ENCODE results near the gene SULT1B1.

Gene SULT1B1

DNA sequence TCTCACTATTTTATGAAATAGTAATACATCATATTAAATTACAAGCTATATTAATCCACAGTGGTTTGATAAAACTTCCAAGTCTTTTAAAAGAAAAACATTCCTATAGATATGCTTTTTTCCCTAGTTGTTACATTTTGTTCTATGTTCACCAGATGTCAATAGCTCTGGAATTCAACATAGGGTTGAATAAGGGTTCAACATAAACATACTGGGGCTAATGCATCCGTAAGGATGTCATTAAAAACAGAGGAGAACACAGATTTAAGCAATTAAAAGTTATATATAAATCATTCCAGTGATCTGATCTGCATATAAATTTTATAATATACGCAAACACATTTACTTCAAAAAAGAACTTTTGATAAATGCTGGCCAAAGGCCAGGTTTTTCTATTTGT, 32.5 kb downstream of the SULT1B1 start:
- WGBS, 2 donors (ENCODE audit: extremely low coverage in 2 of 2, insufficient read length in 2 of 2, insufficient replicate concordance in 1 of 2) = no CpG with 5 or more reads among the region's 2 CpGs
- H3K23ac ChIP-seq (ENCODE audit: low read depth, low read length, poor library complexity) = no peak overlapping the region
- H3K4ac ChIP-seq (ENCODE audit: low read length) = no peak overlapping the region
- H3K79me1 ChIP-seq (ENCODE audit: low read depth, low read length) = no peaks in the 10 kb centered on the region
- no peak overlapping the region for H2AK5ac ChIP-seq (ENCODE audit: low read depth, low read length)
- no peak overlapping the region for H3K9ac ChIP-seq (ENCODE audit: low read depth, low read length, poor library complexity)
- no peak overlapping the region for H2BK120ac ChIP-seq (ENCODE audit: low read depth, low read length)
- no peak overlapping the region for H3K14ac ChIP-seq (ENCODE audit: low read length)
- no peak overlapping the region for H3K18ac ChIP-seq (ENCODE audit: low read length)
- DNase-seq (ENCODE audit: low spot score) = no peak
- no peak overlapping the region for H2BK5ac ChIP-seq (ENCODE audit: low read length)
- no peak overlapping the region for H3K4me2 ChIP-seq (ENCODE audit: insufficient read depth, low read length, poor library complexity, severe bottlenecking)
- no peaks in the 10 kb centered on the region for H3K4me1 ChIP-seq (ENCODE audit: control insufficient read depth in 2 of 2, insufficient read depth in 1 of 2, low read depth in 1 of 2, low read length in 2 of 2)
- H3K9me3 ChIP-seq (replicated peaks in 1 of 2; ENCODE audit: control insufficient read depth in 2 of 2, insufficient read depth in 1 of 2, low read depth in 1 of 2, low read length in 2 of 2) = no peaks in the 10 kb centered on the region
- H4K91ac ChIP-seq (ENCODE audit: low read depth, low read length, poor library complexity) = no peak overlapping the region
- H2BK12ac ChIP-seq (ENCODE audit: low read length) = no peak overlapping the region
- H3K4me3 ChIP-seq (ENCODE audit: low read length in 2 of 2) = no peak overlapping the region
- H3K27ac ChIP-seq (replicated peaks; ENCODE audit: low read length) = no peak overlapping the region
- H3K27me3 ChIP-seq (ENCODE audit: control insufficient read depth in 3 of 3, insufficient read depth in 3 of 3, low read depth in 1 of 3, low read length in 3 of 3) = no peaks in the 10 kb centered on the region
- H3K36me3 ChIP-seq (replicated peaks in 1 of 2; ENCODE audit: control insufficient read depth in 2 of 2, insufficient read depth in 2 of 2, low read length in 2 of 2) = no peaks in the 10 kb centered on the region
- H2AFZ ChIP-seq (ENCODE audit: low read length) = no peak overlapping the region
- no peak overlapping the region for H2BK15ac ChIP-seq (ENCODE audit: low read length)
- no peak overlapping the region for H4K8ac ChIP-seq (ENCODE audit: low read depth, low read length)

DNA sequence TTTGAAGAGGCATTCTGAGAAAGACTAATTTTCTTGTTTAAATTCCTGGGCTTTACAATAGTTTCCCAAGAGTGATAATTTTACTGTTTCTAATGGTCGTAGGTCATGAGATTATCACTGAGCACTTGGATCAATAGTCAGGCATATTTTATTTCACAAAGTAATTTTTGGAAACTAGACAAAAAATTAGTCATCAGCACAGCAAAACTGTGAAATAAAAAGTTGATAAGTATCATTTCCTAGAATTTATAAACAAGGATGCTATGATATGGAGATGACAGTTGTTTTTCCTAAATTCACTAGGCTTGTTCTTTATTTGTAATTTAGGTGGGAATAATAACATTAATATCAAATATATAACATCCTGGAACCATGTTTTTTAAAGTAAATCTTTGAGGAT, 33.0 kb downstream of the SULT1B1 start:
- no peak overlapping the region for H2BK120ac ChIP-seq (ENCODE audit: low read depth, low read length)
- H3K27me3 ChIP-seq (ENCODE audit: control insufficient read depth in 3 of 3, insufficient read depth in 3 of 3, low read depth in 1 of 3, low read length in 3 of 3) = no peaks in the 10 kb centered on the region
- DNase-seq (ENCODE audit: low spot score) = no peak

DNA sequence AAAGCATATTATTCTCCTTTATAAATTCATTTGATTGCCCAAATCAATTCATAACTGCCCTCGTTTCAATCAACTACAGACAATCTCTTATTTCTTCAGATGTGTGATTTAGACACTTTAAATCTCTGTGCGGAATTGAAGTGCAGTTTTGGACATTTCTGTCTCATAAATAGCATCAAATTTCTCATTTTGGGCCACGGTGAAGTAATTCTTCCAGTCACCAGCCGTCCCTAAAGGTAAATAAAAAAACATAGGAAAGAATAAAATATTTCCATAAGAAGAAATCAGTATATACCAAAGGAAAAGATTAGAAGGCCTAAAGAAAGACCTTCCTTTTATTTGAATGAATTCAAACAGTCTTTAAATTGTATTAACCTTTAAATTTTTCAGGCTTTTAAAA, 33.4 kb downstream of the SULT1B1 start:
- Histone ChIP-seq H3K27ac (replicated peaks; ENCODE audit: low read length) (no peak overlapping the region), H2AFZ (ENCODE audit: low read length) (no peak overlapping the region), H3K27me3 (ENCODE audit: control insufficient read depth in 3 of 3, insufficient read depth in 3 of 3, low read depth in 1 of 3, low read length in 3 of 3) (no peaks in the 10 kb centered on the region), H3K14ac (ENCODE audit: low read length) (no peak overlapping the region), H4K8ac (ENCODE audit: low read depth, low read length) (no peak overlapping the region), H3K9me3 (replicated peaks in 1 of 2; ENCODE audit: control insufficient read depth in 2 of 2, insufficient read depth in 1 of 2, low read depth in 1 of 2, low read length in 2 of 2) (no peaks in the 10 kb centered on the region), H2BK5ac (ENCODE audit: low read length) (no peak overlapping the region), H3K4ac (ENCODE audit: low read length) (no peak overlapping the region), H3K4me1 (ENCODE audit: control insufficient read depth in 2 of 2, insufficient read depth in 1 of 2, low read depth in 1 of 2, low read length in 2 of 2) (no peaks in the 10 kb centered on the region), H3K4me2 (ENCODE audit: insufficient read depth, low read length, poor library complexity, severe bottlenecking) (no peak overlapping the region), H3K23ac (ENCODE audit: low read depth, low read length, poor library complexity) (no peak overlapping the region), H4K91ac (ENCODE audit: low read depth, low read length, poor library complexity) (no peak overlapping the region), H3K9ac (ENCODE audit: low read depth, low read length, poor library complexity) (no peak overlapping the region), H2BK120ac (ENCODE audit: low read depth, low read length) (no peak overlapping the region), H2BK15ac (ENCODE audit: low read length) (no peak overlapping the region), H3K79me1 (ENCODE audit: low read depth, low read length) (no peaks in the 10 kb centered on the region), H3K4me3 (ENCODE audit: low read length in 2 of 2) (no peak overlapping the region), H2AK5ac (ENCODE audit: low read depth, low read length) (no peak overlapping the region), H2BK12ac (ENCODE audit: low read length) (no peak overlapping the region), H3K36me3 (replicated peaks in 1 of 2; ENCODE audit: control insufficient read depth in 2 of 2, insufficient read depth in 2 of 2, low read length in 2 of 2) (no peaks in the 10 kb centered on the region), H3K18ac (ENCODE audit: low read length) (no peak overlapping the region)
- no peak for DNase-seq (ENCODE audit: low spot score)
- no CpG with 5 or more reads among the region's 4 CpGs for WGBS, 2 donors (ENCODE audit: extremely low coverage in 2 of 2, insufficient read length in 2 of 2, insufficient replicate concordance in 1 of 2)

More for the DNA sequence above, 33.0 kb downstream of the SULT1B1 start:
- H2BK15ac ChIP-seq (ENCODE audit: low read length) = no peak overlapping the region
- no peaks in the 10 kb centered on the region for H3K4me1 ChIP-seq (ENCODE audit: control insufficient read depth in 2 of 2, insufficient read depth in 1 of 2, low read depth in 1 of 2, low read length in 2 of 2)
- no peaks in the 10 kb centered on the region for H3K36me3 ChIP-seq (replicated peaks in 1 of 2; ENCODE audit: control insufficient read depth in 2 of 2, insufficient read depth in 2 of 2, low read length in 2 of 2)
- no peak overlapping the region for H3K14ac ChIP-seq (ENCODE audit: low read length)
- no peak overlapping the region for H2BK5ac ChIP-seq (ENCODE audit: low read length)
- no peak overlapping the region for H4K8ac ChIP-seq (ENCODE audit: low read depth, low read length)
- H3K4ac ChIP-seq (ENCODE audit: low read length) = no peak overlapping the region
- H3K27ac ChIP-seq (replicated peaks; ENCODE audit: low read length) = no peak overlapping the region
- no peak overlapping the region for H2AFZ ChIP-seq (ENCODE audit: low read length)
- H3K4me3 ChIP-seq (ENCODE audit: low read length in 2 of 2) = no peak overlapping the region
- H2AK5ac ChIP-seq (ENCODE audit: low read depth, low read length) = no peak overlapping the region
- H3K9me3 ChIP-seq (replicated peaks in 1 of 2; ENCODE audit: control insufficient read depth in 2 of 2, insufficient read depth in 1 of 2, low read depth in 1 of 2, low read length in 2 of 2) = no peaks in the 10 kb centered on the region
- H3K23ac ChIP-seq (ENCODE audit: low read depth, low read length, poor library complexity) = no peak overlapping the region
- no peak overlapping the region for H3K9ac ChIP-seq (ENCODE audit: low read depth, low read length, poor library complexity)
- no peak overlapping the region for H3K4me2 ChIP-seq (ENCODE audit: insufficient read depth, low read length, poor library complexity, severe bottlenecking)
- WGBS, 2 donors (ENCODE audit: extremely low coverage in 2 of 2, insufficient read length in 2 of 2, insufficient replicate concordance in 1 of 2) = no CpG with 5 or more reads among the region's 1 CpG
- H3K79me1 ChIP-seq (ENCODE audit: low read depth, low read length) = no peaks in the 10 kb centered on the region
- H2BK12ac ChIP-seq (ENCODE audit: low read length) = no peak overlapping the region
- H3K18ac ChIP-seq (ENCODE audit: low read length) = no peak overlapping the region
- H4K91ac ChIP-seq (ENCODE audit: low read depth, low read length, poor library complexity) = no peak overlapping the region

DNA sequence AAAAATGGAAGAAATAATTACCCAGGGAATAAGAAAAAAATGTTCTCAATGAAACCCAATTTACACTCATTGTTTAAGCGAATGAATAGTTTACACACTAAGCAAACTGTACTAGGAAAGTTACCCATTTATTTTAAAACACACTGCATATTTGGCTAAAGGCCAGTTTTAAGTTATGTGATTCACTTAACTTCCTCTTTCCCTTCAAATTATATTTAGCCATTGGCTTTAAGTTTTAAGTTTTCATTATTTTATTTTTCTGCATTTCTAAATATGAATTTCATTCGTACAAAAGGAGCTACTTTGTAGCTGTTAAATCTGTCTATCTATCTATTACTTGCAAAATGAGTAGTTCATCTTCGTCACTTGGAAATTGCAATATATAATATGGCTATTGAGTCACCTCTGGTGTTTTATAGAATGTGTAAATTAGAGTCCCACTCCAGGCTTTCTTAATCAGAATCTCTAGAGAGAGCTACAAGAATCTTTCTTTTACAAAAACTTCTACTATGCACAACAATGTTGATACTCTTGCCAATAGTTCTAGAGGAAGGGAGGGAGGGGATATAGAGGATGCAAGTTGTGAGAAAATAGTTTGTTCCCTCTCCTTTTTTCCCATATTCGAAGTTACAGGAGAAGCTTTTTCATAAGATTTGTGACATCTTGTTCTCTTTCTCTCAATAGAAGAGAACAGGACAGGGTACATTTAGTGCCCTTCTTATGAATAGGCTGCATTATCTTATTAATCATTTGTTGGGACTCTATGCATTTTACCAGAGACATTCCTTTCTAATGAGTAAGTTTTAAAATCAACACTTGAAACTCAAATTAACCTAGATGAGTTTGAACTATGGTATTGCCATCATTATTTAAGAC, 41.8 kb downstream of the SULT1B1 start:
- H4K8ac ChIP-seq (ENCODE audit: low read depth, low read length) = no peak overlapping the region
- H3K9me3 ChIP-seq (replicated peaks in 1 of 2; ENCODE audit: control insufficient read depth in 2 of 2, insufficient read depth in 1 of 2, low read depth in 1 of 2, low read length in 2 of 2) = no peaks in the 10 kb centered on the region
- no peak overlapping the region for H3K14ac ChIP-seq (ENCODE audit: low read length)
- no peaks in the 10 kb centered on the region for H3K79me1 ChIP-seq (ENCODE audit: low read depth, low read length)
- no peak overlapping the region for H2AFZ ChIP-seq (ENCODE audit: low read length)
- no peak overlapping the region for H3K4ac ChIP-seq (ENCODE audit: low read length)
- no peak overlapping the region for H2BK120ac ChIP-seq (ENCODE audit: low read depth, low read length)
- H3K4me1 ChIP-seq (ENCODE audit: control insufficient read depth in 2 of 2, insufficient read depth in 1 of 2, low read depth in 1 of 2, low read length in 2 of 2) = no peaks in the 10 kb centered on the region
- H3K9ac ChIP-seq (ENCODE audit: low read depth, low read length, poor library complexity) = no peak overlapping the region
- no peak overlapping the region for H3K4me2 ChIP-seq (ENCODE audit: insufficient read depth, low read length, poor library complexity, severe bottlenecking)
- WGBS, 2 donors (ENCODE audit: extremely low coverage in 2 of 2, insufficient read length in 2 of 2, insufficient replicate concordance in 1 of 2) = no CpG with 5 or more reads among the region's 4 CpGs
- H3K27me3 ChIP-seq (ENCODE audit: control insufficient read depth in 3 of 3, insufficient read depth in 3 of 3, low read depth in 1 of 3, low read length in 3 of 3) = no peaks in the 10 kb centered on the region
- H2AK5ac ChIP-seq (ENCODE audit: low read depth, low read length) = no peak overlapping the region
- H2BK12ac ChIP-seq (ENCODE audit: low read length) = no peak overlapping the region
- no peak overlapping the region for H2BK15ac ChIP-seq (ENCODE audit: low read length)
- no peak overlapping the region for H3K4me3 ChIP-seq (ENCODE audit: low read length in 2 of 2)
- H3K23ac ChIP-seq (ENCODE audit: low read depth, low read length, poor library complexity) = no peak overlapping the region
- H3K36me3 ChIP-seq (replicated peaks in 1 of 2; ENCODE audit: control insufficient read depth in 2 of 2, insufficient read depth in 2 of 2, low read length in 2 of 2) = no peaks in the 10 kb centered on the region
- H2BK5ac ChIP-seq (ENCODE audit: low read length) = no peak overlapping the region
- H3K18ac ChIP-seq (ENCODE audit: low read length) = no peak overlapping the region
- no peak overlapping the region for H3K27ac ChIP-seq (replicated peaks; ENCODE audit: low read length)
- H4K91ac ChIP-seq (ENCODE audit: low read depth, low read length, poor library complexity) = no peak overlapping the region
- DNase-seq (ENCODE audit: low spot score) = no peak
